Activated CD4-positive, alpha-beta T cell treated with anti-CD3 and anti-CD28 coated beads for 24 hours (primary cell): ENCODE data around the gene ZNF835.
A peak's percentile ranks its signal among the peaks of the same experiment; 100 is the strongest.

Experiments
- DNase-seq, 2 donors: peaks; one replicate each; pipeline ENCODE4 v3.0.0-alpha.2; 2020; ENCODE audit warnings: low read depth in 2 of 2

ZNF835 gene

GRCh38 chr19:56663931-56664500, 7.5 kb downstream of the ZNF835 start:
- no peak for DNase-seq

- no peak for DNase-seq
These were observed 10.3 kb downstream of the ZNF835 start for GRCh38 chr19:56661248-56661647.

- DNase-seq = no peak
These were observed 11.0 kb downstream of the ZNF835 start for GRCh38 chr19:56660381-56661107.

GRCh38 chr19:56654151-56654550, 17.4 kb downstream of the ZNF835 start:
- no peak for DNase-seq

GRCh38 chr19:56643460-56643955, 28.0 kb downstream of the ZNF835 start:
- no peak for DNase-seq

- DNase-seq = no peak
These were observed 28.7 kb downstream of the ZNF835 start, which contains the start of gene SMIM17 for GRCh38 chr19:56642711-56643459. Gene SMIM17, plus strand, starts transcription at chr19:56643159. Its CDS starts 2,509 bp downstream, at chr19:56645668.

- no peak for DNase-seq
These were observed 32.3 kb downstream of the ZNF835 start for GRCh38 chr19:56639217-56639616.

GRCh38 chr19:56637976-56638555, 33.5 kb downstream of the ZNF835 start:
- peak; percentile 1 to 18 for DNase-seq

- no peak for DNase-seq
These were observed 38.5 kb downstream of the ZNF835 start for GRCh38 chr19:56633021-56633420.

- no peak for DNase-seq
These were observed 45.8 kb downstream of the ZNF835 start for GRCh38 chr19:56625708-56626107.

GRCh38 chr19:56623006-56623405, 48.6 kb downstream of the ZNF835 start:
- no peak for DNase-seq

GRCh38 chr19:56622374-56622773, 49.2 kb downstream of the ZNF835 start:
- DNase-seq = no peak

- no peak for DNase-seq
These were observed 52.4 kb downstream of the ZNF835 start for GRCh38 chr19:56619121-56619520.

GRCh38 chr19:56617531-56617930, 54.0 kb downstream of the ZNF835 start:
- no peak for DNase-seq

GRCh38 chr19:56613639-56614038, 57.9 kb downstream of the ZNF835 start:
- no peak for DNase-seq

- no peak for DNase-seq
These were observed 58.8 kb downstream of the ZNF835 start for GRCh38 chr19:56612737-56613136.
